GM12892 (cell line): ENCODE measurements around the gene EDEM1.

Source experiments
- POLR2A ChIP-seq: IDR thresholded peaks from 2 replicates; pipeline ENCODE4 v1.6.1; 2011; ENCODE audit warnings: low read depth, low read length, control low read depth
- POLR2AphosphoS5 ChIP-seq: IDR thresholded peaks from 2 replicates; pipeline ENCODE4 v1.6.1; 2011; ENCODE audit warnings: low read depth, low read length, control low read depth
- TAF1 ChIP-seq: IDR thresholded peaks from 2 replicates; pipeline ENCODE4 v1.6.1; 2011; ENCODE audit warnings: low read depth, mild to moderate bottlenecking, control low read depth, low read length, borderline replicate concordance

DNA sequence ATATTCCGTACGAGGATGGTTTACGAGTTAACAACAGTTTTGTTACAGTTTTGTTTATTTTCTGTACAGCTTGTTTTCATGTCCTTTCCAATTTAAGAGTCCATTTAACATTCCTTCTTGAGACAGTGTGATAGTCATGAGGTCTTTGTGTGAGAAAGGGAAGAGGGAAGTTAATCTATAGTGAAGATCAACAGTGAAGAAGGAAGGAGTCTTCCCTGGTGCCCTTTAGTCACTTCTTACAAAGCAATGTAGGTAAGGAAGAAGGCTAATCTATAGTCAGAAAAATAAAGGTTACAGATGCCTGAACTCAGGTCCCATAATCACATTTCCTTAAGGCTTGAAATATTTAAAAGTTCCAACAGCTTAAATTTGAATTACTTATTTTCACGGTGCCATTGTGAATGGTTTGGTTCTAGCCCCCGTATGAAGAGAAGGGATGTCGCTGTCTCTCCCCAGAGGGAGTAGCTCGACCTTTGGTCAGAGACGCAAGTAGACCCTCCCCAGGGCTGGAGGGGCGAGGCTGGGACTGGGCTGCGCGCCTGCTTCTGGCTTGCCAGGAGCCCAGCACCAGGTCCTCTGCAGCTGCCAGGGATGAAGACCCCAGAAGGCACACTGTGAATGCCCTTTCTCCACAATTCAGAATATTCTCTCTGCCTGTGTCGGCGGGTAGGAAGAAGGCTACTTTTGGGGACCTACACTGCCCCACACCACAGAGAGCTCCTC is 34.9 kb downstream of the EDEM1 start:
- TF ChIP-seq POLR2AphosphoS5 (no peak), POLR2A (no peak), TAF1 (no peak)
